OCI-LY7 (cell line): Measurements from ENCODE around the gene XPR1. TPM values are rescaled to one million over a fixed set of nuclear protein-coding genes. Genes with fewer than 3 reads are reported as not detected.
"Not testable (repeated sequence)": the region's sequence is repeated elsewhere in the genome, so short reads cannot be mapped to it uniquely, and the experiment has no call there.

Source experiments
- BruUV-seq: library from RNA; stranded (reverse); fragments of 400-500 nt; replicated peaks from 2 replicates; lab custom pipeline; 2021; lab: Mats Ljungman, UMichigan
- CTCF ChIA-PET: fragments of 300-600 bp; sonication (Branson Sonifier 250); formaldehyde crosslinking; loops from one replicate; lab custom pipeline; 2022; ENCODE audit warnings: antibody characterized with exemption; ENCODE audit not compliant: unreplicated experiment; lab: Charles Lee
- POLR2A ChIA-PET: fragments of 300-600 bp; sonication (Branson Sonifier 250); formaldehyde crosslinking; loops from one replicate; lab custom pipeline; 2022; ENCODE audit warnings: antibody characterized with exemption; lab: Charles Lee
- DNase-seq: peaks from one replicate; pipeline ENCODE4 v3.0.0-alpha.2; 2015; ENCODE audit warnings: low spot score
- H2AFZ ChIP-seq: fragments of 200-600 bp; sonication (generic), shearing (Covaris generic); 2 replicates; pipeline ENCODE4 v1.6.1; 2014; ENCODE audit warnings: mild to moderate bottlenecking, antibody characterized with exemption, low read length, moderate library complexity
- H3K27ac ChIP-seq: fragments of 200-600 bp; sonication (generic); 2 replicates; pipeline ENCODE4 v1.5.1; 2014; ENCODE audit warnings: mixed run types, low read depth, mild to moderate bottlenecking, moderate library complexity, low read length, inconsistent platforms; ENCODE audit not compliant: poor library complexity, severe bottlenecking
- H3K36me3 ChIP-seq: fragments of 200-600 bp; sonication (generic); 2 replicates; pipeline ENCODE4 v1.6.1; 2014; ENCODE audit warnings: mild to moderate bottlenecking, antibody characterized with exemption, low read length, moderate library complexity, mixed read lengths; ENCODE audit not compliant: insufficient read depth
- H3K4me1 ChIP-seq: fragments of 200-600 bp; sonication (generic); 2 replicates; pipeline ENCODE4 v1.5.1; 2014; ENCODE audit warnings: mild to moderate bottlenecking, low read length; ENCODE audit not compliant: insufficient read depth, poor library complexity, severe bottlenecking
- H3K4me2 ChIP-seq: fragments of 200-600 bp; sonication (generic); 2 replicates; pipeline ENCODE4 v1.6.1; 2014; ENCODE audit warnings: mild to moderate bottlenecking, low read length
- H3K4me3 ChIP-seq: fragments of 200-600 bp; sonication (generic); 2 replicates; pipeline ENCODE4 v1.5.1; 2014; ENCODE audit warnings: mild to moderate bottlenecking, low read depth, low read length; ENCODE audit not compliant: poor library complexity, severe bottlenecking
- H3K79me2 ChIP-seq: fragments of 200-600 bp; sonication (generic); 2 replicates; pipeline ENCODE4 v1.6.1; 2016; ENCODE audit warnings: low read depth, mild to moderate bottlenecking, low read length, moderate library complexity, mixed read lengths; ENCODE audit not compliant: insufficient read depth
- H3K9me2 ChIP-seq: fragments of 200-600 bp; sonication (generic); 2 replicates; pipeline ENCODE4 v1.6.1; 2016; ENCODE audit warnings: mild to moderate bottlenecking, low read length, mixed read lengths; ENCODE audit not compliant: insufficient read depth
- H3K9me3 ChIP-seq: fragments of 200-600 bp; sonication (generic); 2 replicates; pipeline ENCODE4 v1.6.1; 2014; ENCODE audit warnings: mild to moderate bottlenecking, mixed run types, low read length, mixed read lengths
- H4K20me1 ChIP-seq: fragments of 200-600 bp; sonication (generic); 2 replicates; pipeline ENCODE4 v1.6.1; 2014; ENCODE audit warnings: mild to moderate bottlenecking, antibody characterized with exemption, low read length, moderate library complexity, mixed read lengths; ENCODE audit not compliant: insufficient read depth
- EZH2phosphoT487 ChIP-seq: fragments of 200-600 bp; sonication (generic); IDR thresholded peaks from 2 replicates; pipeline ENCODE4 v1.6.1; 2018; ENCODE audit warnings: low read depth, borderline replicate concordance, mild to moderate bottlenecking, mixed run types, antibody characterized with exemption, low read length, moderate library complexity, mixed read lengths
- intact Hi-C: fragments of 100-400 bp; cut with micrococcal nuclease; formaldehyde crosslinking; loops from one replicate; pipeline ENCODE4 v1.10.0; 2022; ENCODE audit not compliant: unreplicated experiment
- total RNA-seq, 2 experiments: library from RNA; depleted of rRNA in 1 of 2; stranded (reverse); fragments of >200 nt in 1 of 2; shearing (Covaris generic) in 1 of 2; gene quantifications; 2 replicates each; pipeline ENCODE4 v1.2.3, GENCODE V29; 2014 to 2022
- TF ChIP-seq, protein P1 (sequence below): fragments of 200-600 bp; sonication (generic); conservative IDR thresholded peaks from 2 replicates; pipeline ENCODE4 v1.5.1; 2014; ENCODE audit warnings: mild to moderate bottlenecking, antibody characterized with exemption, low read length, moderate library complexity, mixed read lengths

XPR1 gene
- total RNA-seq, 2 experiments from 2014 or later = 8.6 to 17.2 TPM

DNA sequence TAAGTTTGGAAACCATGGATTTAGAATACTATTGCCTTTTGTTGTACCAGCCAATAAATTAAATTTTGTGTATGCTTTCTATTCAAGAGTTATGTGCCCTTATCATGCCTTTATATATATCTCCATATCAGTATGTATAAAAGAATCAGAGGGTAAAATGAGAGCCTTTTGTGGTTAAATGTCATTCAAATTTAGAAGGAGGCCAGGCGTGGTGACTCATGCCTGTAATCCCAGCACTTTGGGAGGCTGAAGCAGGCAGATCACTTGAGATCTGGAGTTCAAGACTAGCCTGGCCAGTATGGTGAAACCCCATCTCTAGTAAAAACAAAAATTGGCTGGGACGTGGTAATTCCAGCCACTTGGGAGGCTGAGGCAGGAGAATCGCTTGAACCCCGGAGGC lies 88.9 kb downstream of the XPR1 start:
- Histone ChIP-seq H3K4me2 (no peak overlapping the region), H3K9me3 (no peaks in the 10 kb centered on the region), H3K36me3 (no peaks in the 10 kb centered on the region), H3K27ac (no peak overlapping the region), H3K4me1 (no peaks in the 10 kb centered on the region), H3K9me2 (no peaks in the 10 kb centered on the region), H3K4me3 (no peak overlapping the region), H2AFZ (no peak overlapping the region), H4K20me1 (no peaks in the 10 kb centered on the region), H3K79me2 (no peaks in the 10 kb centered on the region)
- ChIA-PET CTCF (no interaction called here), POLR2A (no interaction called here)
- TF ChIP-seq, protein P1, sequence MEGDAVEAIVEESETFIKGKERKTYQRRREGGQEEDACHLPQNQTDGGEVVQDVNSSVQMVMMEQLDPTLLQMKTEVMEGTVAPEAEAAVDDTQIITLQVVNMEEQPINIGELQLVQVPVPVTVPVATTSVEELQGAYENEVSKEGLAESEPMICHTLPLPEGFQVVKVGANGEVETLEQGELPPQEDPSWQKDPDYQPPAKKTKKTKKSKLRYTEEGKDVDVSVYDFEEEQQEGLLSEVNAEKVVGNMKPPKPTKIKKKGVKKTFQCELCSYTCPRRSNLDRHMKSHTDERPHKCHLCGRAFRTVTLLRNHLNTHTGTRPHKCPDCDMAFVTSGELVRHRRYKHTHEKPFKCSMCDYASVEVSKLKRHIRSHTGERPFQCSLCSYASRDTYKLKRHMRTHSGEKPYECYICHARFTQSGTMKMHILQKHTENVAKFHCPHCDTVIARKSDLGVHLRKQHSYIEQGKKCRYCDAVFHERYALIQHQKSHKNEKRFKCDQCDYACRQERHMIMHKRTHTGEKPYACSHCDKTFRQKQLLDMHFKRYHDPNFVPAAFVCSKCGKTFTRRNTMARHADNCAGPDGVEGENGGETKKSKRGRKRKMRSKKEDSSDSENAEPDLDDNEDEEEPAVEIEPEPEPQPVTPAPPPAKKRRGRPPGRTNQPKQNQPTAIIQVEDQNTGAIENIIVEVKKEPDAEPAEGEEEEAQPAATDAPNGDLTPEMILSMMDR = no peak
- no peak for TF ChIP-seq EZH2phosphoT487
- intact Hi-C loops = no loop called here
- no peak for DNase-seq
- BruUV-seq = no TSS peak

DNA sequence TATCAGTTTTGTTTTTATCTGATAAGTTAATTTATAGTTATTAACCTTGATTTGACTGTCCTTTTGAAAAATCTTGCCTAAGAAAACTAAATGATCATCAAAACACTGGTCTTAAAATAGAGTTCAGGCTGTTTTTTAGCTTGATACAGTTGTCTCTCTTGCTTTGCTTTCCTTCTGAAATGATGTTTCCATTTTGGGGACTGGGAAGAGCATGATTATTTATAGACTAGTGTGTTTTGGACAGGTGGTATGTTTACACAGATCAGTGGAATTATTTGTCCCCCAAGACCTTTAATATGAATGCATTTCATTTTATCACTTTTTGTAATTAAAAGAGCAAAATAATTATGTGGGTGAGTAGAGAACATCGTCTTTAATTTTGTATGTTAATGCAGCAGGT lies 90.8 kb downstream of the XPR1 start:
- Histone ChIP-seq H2AFZ (no peak overlapping the region), H3K9me3 (no peaks in the 10 kb centered on the region), H3K4me2 (no peak overlapping the region), H3K36me3 (no peaks in the 10 kb centered on the region), H4K20me1 (no peaks in the 10 kb centered on the region), H3K27ac (no peak overlapping the region), H3K4me3 (no peak overlapping the region), H3K4me1 (no peaks in the 10 kb centered on the region), H3K9me2 (no peaks in the 10 kb centered on the region), H3K79me2 (no peaks in the 10 kb centered on the region)
- POLR2A ChIA-PET = no interaction called here
- CTCF ChIA-PET = no interaction called here
- DNase-seq = no peak
- TF ChIP-seq, protein P1 = no peak
- BruUV-seq = no TSS peak
- intact Hi-C loops = no loop called here

- no peak for DNase-seq
- BruUV-seq = no TSS peak
- Histone ChIP-seq H3K4me2 (no peak overlapping the region), H3K27ac (no peak overlapping the region), H2AFZ (no peak overlapping the region), H3K4me3 (no peak overlapping the region), H4K20me1 (no peaks in the 10 kb centered on the region), H3K4me1 (no peaks in the 10 kb centered on the region), H3K36me3 (no peaks in the 10 kb centered on the region), H3K9me3 (no peaks in the 10 kb centered on the region), H3K9me2 (no peaks in the 10 kb centered on the region), H3K79me2 (no peaks in the 10 kb centered on the region)
- POLR2A ChIA-PET = interaction anchor here (0.6 to 1.0 kb wide), 2 partner anchors 20 to 399 kb away, joined by 3 read pairs; no protein-coding TSS in a partner anchor
- CTCF ChIA-PET = no interaction called here
- intact Hi-C loops = no loop called here
- TF ChIP-seq, protein P1 = no peak
- TF ChIP-seq EZH2phosphoT487 = no peak
Measured at GRCh38 chr1:180724055-180724454, 92.2 kb downstream of the XPR1 start.

DNA sequence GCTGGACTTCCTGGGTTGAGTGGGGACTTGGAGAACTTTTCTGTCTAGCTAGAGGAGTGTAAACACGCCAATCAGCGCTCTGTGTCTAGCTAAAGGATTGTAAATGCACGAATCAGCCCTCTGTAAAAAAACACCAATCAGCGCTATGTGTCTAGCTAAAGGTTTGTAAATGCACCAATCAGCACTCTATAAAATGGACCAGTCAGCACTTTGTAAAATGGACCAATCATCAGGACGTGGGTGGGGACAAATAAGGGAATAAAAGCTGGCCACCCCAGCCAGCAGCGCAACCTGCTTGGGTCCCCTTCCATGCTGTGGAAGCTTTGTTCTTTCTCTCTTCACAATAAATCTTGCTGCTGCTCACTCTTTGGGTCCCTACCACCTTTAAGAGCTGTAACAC lies 94.2 kb downstream of the XPR1 start:
- H3K36me3 ChIP-seq, H4K20me1 ChIP-seq, BruUV-seq, H3K9me3 ChIP-seq, H3K27ac ChIP-seq, DNase-seq, H3K9me2 ChIP-seq, H3K79me2 ChIP-seq, H3K4me3 ChIP-seq, POLR2A ChIA-PET, CTCF ChIA-PET, H2AFZ ChIP-seq, H3K4me2 ChIP-seq, H3K4me1 ChIP-seq, intact Hi-C loops: not testable (repeated sequence)

GRCh38 chr1:180727751-180728150 lies 95.9 kb downstream of the XPR1 start:
- intact Hi-C loops, H3K4me1 ChIP-seq, BruUV-seq, H4K20me1 ChIP-seq, H3K9me3 ChIP-seq, H3K79me2 ChIP-seq, H3K4me2 ChIP-seq, H3K9me2 ChIP-seq, H3K4me3 ChIP-seq, H3K36me3 ChIP-seq, CTCF ChIA-PET, DNase-seq, POLR2A ChIA-PET, H3K27ac ChIP-seq, H2AFZ ChIP-seq: not testable (repeated sequence)
